ENCODE data around the gene ARHGEF25. TPM values are rescaled to one million over a fixed set of nuclear protein-coding genes. Genes with fewer than 3 reads are reported as not detected.
A peak's percentile ranks its signal among the peaks of the same experiment; 100 is the strongest.
"Not testable (repeated sequence)": the region's sequence is repeated elsewhere in the genome, so short reads cannot be mapped to it uniquely, and the experiment has no call there.

Gene ARHGEF25
- polyA plus RNA-seq, 2 donors = 18.4 to 20.8 TPM

DNA sequence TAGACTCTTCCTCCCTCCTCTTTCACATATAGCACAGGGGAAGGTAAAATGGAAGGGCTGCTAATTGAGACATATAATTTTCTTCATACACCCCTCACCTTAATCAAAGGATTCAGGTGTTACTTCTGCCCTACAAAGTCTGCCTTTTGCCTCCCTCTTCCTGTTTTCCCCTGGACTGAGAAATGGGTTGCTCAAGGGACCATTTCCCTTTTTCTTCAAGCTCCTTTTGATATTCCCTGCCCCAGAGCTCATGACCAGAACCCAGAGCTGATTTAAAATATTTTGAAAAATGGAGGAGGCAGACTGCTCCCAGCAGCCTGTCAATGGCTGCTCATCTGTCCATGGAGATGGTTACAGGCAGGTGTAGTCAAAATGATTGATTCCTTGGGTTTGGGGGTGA is 26.5 kb upstream of the ARHGEF25 start:
- H3K27ac ChIP-seq (ENCODE audit: low read depth in 2 of 2, low read length in 1 of 2) = no peak overlapping the region
- no peaks in the 10 kb centered on the region for H3K36me3 ChIP-seq (ENCODE audit: control insufficient read depth in 2 of 2, insufficient read depth in 2 of 2, low read length in 1 of 2)
- no peaks in the 10 kb centered on the region for H3K4me1 ChIP-seq (ENCODE audit: control insufficient read depth in 2 of 2, insufficient read depth in 2 of 2, low read length in 1 of 2)
- peaks cover 0 to 2% of the 10 kb centered on the region in 2 donors for H3K27me3 ChIP-seq (ENCODE audit: control insufficient read depth in 1 of 2, insufficient read depth in 2 of 2, low read length in 2 of 2)
- no peak overlapping the region for H3K4me3 ChIP-seq (ENCODE audit: low read depth in 1 of 2, low read length in 2 of 2)
- H3K9me3 ChIP-seq (ENCODE audit: control insufficient read depth in 2 of 2, insufficient read depth in 1 of 2, low read depth in 1 of 2, low read length in 1 of 2) = no peaks in the 10 kb centered on the region

DNA sequence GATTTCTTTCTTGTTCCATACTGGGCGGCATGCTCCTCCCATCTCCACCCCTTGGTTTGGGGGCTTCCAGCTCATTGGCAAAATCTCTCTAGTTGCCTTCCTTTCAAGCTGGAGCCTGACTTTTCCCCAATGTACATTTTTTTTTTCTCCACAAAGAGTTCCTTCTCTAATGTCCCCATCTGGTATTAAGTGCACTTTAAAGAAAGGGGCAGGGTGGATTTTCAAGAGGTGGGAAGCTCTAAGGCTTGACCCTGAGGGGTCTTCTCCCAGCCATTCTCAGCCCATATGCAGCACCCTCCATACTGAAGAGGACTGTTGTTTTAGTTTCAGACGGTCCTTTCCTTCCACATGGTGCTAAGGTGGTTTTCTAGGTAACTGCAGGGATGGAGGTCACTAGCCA is 26.1 kb upstream of the ARHGEF25 start:
- peaks cover 0 to 2% of the 10 kb centered on the region in 2 donors for H3K27me3 ChIP-seq (ENCODE audit: control insufficient read depth in 1 of 2, insufficient read depth in 2 of 2, low read length in 2 of 2)
- no peak overlapping the region for H3K4me3 ChIP-seq (ENCODE audit: low read depth in 1 of 2, low read length in 2 of 2)
- H3K36me3 ChIP-seq (ENCODE audit: control insufficient read depth in 2 of 2, insufficient read depth in 2 of 2, low read length in 1 of 2) = no peaks in the 10 kb centered on the region
- H3K27ac ChIP-seq (ENCODE audit: low read depth in 2 of 2, low read length in 1 of 2) = no peak overlapping the region
- no peaks in the 10 kb centered on the region for H3K9me3 ChIP-seq (ENCODE audit: control insufficient read depth in 2 of 2, insufficient read depth in 1 of 2, low read depth in 1 of 2, low read length in 1 of 2)
- no peaks in the 10 kb centered on the region for H3K4me1 ChIP-seq (ENCODE audit: control insufficient read depth in 2 of 2, insufficient read depth in 2 of 2, low read length in 1 of 2)
- WGBS, 2 donors = 69 to 86% methylated on average over 2 of the region's 2 CpGs

DNA sequence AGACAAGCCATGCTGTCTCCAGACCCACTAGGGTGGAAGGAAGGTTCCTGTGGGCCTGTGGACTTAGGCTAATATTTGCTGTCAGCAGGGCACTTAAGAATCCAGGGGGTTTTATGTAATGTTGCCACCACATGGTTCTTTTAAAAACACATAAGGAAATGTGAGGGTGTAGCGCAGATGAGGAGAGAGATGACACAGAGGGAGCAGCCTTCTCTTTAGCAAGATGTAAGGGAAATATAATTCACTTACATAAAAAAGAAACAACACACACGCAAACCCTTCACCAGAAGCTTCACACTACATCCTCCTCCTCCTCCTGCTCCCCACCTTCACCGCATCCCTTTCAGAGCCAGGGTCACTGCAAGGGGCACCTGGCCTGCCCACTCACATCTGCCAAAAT is 25.1 kb upstream of the ARHGEF25 start:
- 91 to 97% methylated on average over 3 of the region's 3 CpGs for WGBS, 2 donors
- no peaks in the 10 kb centered on the region for H3K36me3 ChIP-seq (ENCODE audit: control insufficient read depth in 2 of 2, insufficient read depth in 2 of 2, low read length in 1 of 2)
- no peaks in the 10 kb centered on the region for H3K4me1 ChIP-seq (ENCODE audit: control insufficient read depth in 2 of 2, insufficient read depth in 2 of 2, low read length in 1 of 2)
- H3K9me3 ChIP-seq (ENCODE audit: control insufficient read depth in 2 of 2, insufficient read depth in 1 of 2, low read depth in 1 of 2, low read length in 1 of 2) = no peaks in the 10 kb centered on the region
- H3K27me3 ChIP-seq (ENCODE audit: control insufficient read depth in 1 of 2, insufficient read depth in 2 of 2, low read length in 2 of 2) = peaks cover 0 to 2% of the 10 kb centered on the region in 2 donors
- H3K27ac ChIP-seq (ENCODE audit: low read depth in 2 of 2, low read length in 1 of 2) = no peak overlapping the region
- no peak overlapping the region for H3K4me3 ChIP-seq (ENCODE audit: low read depth in 1 of 2, low read length in 2 of 2)

- Histone ChIP-seq H3K9me3 (ENCODE audit: control insufficient read depth in 2 of 2, insufficient read depth in 1 of 2, low read depth in 1 of 2, low read length in 1 of 2) (no peaks in the 10 kb centered on the region), H3K36me3 (ENCODE audit: control insufficient read depth in 2 of 2, insufficient read depth in 2 of 2, low read length in 1 of 2) (no peaks in the 10 kb centered on the region), H3K4me3 (ENCODE audit: low read depth in 1 of 2, low read length in 2 of 2) (no peak overlapping the region), H3K27me3 (ENCODE audit: control insufficient read depth in 1 of 2, insufficient read depth in 2 of 2, low read length in 2 of 2) (peaks cover 0 to 2% of the 10 kb centered on the region in 2 donors), H3K27ac (ENCODE audit: low read depth in 2 of 2, low read length in 1 of 2) (no peak overlapping the region), H3K4me1 (ENCODE audit: control insufficient read depth in 2 of 2, insufficient read depth in 2 of 2, low read length in 1 of 2) (no peaks in the 10 kb centered on the region)
- 91% methylated on average over 3 of the region's 3 CpGs for WGBS, 2 donors
Measured at GRCh38 chr12:57586832-57587429, 24.3 kb upstream of the ARHGEF25 start.

- not testable (repeated sequence) for H3K27ac ChIP-seq (ENCODE audit: low read depth in 2 of 2, low read length in 1 of 2); H3K4me3 ChIP-seq (ENCODE audit: low read depth in 1 of 2, low read length in 2 of 2); H3K4me1 ChIP-seq (ENCODE audit: control insufficient read depth in 2 of 2, insufficient read depth in 2 of 2, low read length in 1 of 2); H3K27me3 ChIP-seq (ENCODE audit: control insufficient read depth in 1 of 2, insufficient read depth in 2 of 2, low read length in 2 of 2); H3K36me3 ChIP-seq (ENCODE audit: control insufficient read depth in 2 of 2, insufficient read depth in 2 of 2, low read length in 1 of 2); H3K9me3 ChIP-seq (ENCODE audit: control insufficient read depth in 2 of 2, insufficient read depth in 1 of 2, low read depth in 1 of 2, low read length in 1 of 2)
- WGBS, 2 donors = 88 to 89% methylated on average over 15 of the region's 15 CpGs
Measured at GRCh38 chr12:57588951-57589610, 22.2 kb upstream of the ARHGEF25 start.

DNA sequence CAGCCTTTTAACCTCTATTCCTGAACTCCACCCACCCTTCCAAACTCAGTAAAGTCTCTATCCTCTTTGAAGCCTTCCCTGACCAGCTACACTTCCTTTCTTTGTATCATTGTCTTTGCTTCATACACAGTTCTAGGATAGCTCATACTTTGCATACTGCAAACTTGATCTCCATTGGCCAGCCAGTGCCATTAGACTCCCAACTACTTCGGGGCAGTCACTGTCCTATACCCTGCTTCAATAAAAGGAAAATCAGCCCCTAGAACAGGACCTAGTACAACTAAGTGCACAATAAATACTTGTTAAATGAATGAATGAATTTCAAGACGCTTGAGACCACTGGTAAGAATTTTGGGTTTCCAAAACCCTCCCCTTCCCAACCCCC is 20.8 kb upstream of the ARHGEF25 start:
- Histone ChIP-seq H3K27me3 (ENCODE audit: control insufficient read depth in 1 of 2, insufficient read depth in 2 of 2, low read length in 2 of 2) (peaks cover 0 to 2% of the 10 kb centered on the region in 2 donors), H3K4me1 (ENCODE audit: control insufficient read depth in 2 of 2, insufficient read depth in 2 of 2, low read length in 1 of 2) (no peaks in the 10 kb centered on the region), H3K4me3 (ENCODE audit: low read depth in 1 of 2, low read length in 2 of 2) (peak overlapping the region; percentile 85 to 93), H3K9me3 (ENCODE audit: control insufficient read depth in 2 of 2, insufficient read depth in 1 of 2, low read depth in 1 of 2, low read length in 1 of 2) (no peaks in the 10 kb centered on the region), H3K36me3 (ENCODE audit: control insufficient read depth in 2 of 2, insufficient read depth in 2 of 2, low read length in 1 of 2) (no peaks in the 10 kb centered on the region), H3K27ac (ENCODE audit: low read depth in 2 of 2, low read length in 1 of 2) (peak overlapping the region in 1 of 2 donors; percentile 81)
- WGBS, 2 donors = 16 to 17% methylated on average over 2 of the region's 2 CpGs

DNA sequence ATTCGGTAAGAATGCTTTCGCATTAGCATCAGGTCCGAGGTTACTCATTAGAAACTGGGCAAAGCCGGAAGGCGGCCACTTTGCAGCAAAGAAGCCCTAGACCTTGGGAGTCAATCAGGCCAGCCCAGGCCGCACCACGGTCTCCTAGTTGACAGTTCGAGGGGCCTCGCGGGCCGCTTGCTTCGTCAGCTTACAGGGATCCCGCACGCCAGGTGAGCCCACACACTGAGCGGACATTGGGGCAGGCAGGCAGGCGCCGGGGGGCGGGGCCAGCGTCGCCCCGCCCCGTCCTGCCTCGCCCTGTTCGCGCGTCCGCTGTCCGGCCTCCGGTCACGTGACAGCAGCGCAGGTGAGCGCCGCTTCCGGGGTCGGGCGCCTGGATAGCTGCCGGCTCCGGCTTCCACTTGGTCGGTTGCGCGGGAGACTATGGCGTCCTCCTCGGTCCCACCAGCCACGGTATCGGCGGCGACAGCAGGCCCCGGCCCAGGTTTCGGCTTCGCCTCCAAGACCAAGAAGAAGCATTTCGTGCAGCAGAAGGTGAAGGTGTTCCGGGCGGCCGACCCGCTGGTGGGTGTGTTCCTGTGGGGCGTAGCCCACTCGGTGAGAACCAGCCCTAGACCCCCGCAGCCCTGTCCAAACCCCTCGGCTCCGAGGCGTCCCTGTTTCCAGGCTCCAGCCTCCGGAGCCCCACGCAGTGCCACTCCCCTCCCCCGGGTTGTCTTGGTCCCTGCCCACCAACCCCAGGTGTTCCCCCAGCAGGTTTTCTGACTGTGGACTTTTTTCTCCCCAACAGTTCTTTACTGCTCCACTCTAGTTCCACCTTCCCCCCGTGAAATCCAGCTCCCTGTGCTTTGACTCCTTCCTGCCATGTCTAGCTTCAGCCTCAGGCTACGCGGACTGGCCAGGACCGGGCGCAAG is 20.1 kb upstream of the ARHGEF25 start, which contains the start of gene PIP4K2C:
PIP4K2C (plus strand) TSS at position 329 of the 918 bp plus-strand sequence; CDS start at position 427, 98 bp downstream.
- 0 to 1% methylated on average over 69 of the region's 69 CpGs for WGBS, 2 donors
- H3K4me3 ChIP-seq (ENCODE audit: low read depth in 1 of 2, low read length in 2 of 2) = peak within 1 kb of the TSS; percentile 85 to 93
- H3K4me1 ChIP-seq (ENCODE audit: control insufficient read depth in 2 of 2, insufficient read depth in 2 of 2, low read length in 1 of 2) = no peaks in the 10 kb centered on the region
- H3K27me3 ChIP-seq (ENCODE audit: control insufficient read depth in 1 of 2, insufficient read depth in 2 of 2, low read length in 2 of 2) = peaks cover 0 to 2% of the 10 kb centered on the region in 2 donors
- no peaks in the 10 kb centered on the region for H3K9me3 ChIP-seq (ENCODE audit: control insufficient read depth in 2 of 2, insufficient read depth in 1 of 2, low read depth in 1 of 2, low read length in 1 of 2)
- peak within 1 kb of the TSS; percentile 76 to 81 for H3K27ac ChIP-seq (ENCODE audit: low read depth in 2 of 2, low read length in 1 of 2)
- H3K36me3 ChIP-seq (ENCODE audit: control insufficient read depth in 2 of 2, insufficient read depth in 2 of 2, low read length in 1 of 2) = peaks cover 0 to 6% of the 10 kb centered on the region in 2 donors

DNA sequence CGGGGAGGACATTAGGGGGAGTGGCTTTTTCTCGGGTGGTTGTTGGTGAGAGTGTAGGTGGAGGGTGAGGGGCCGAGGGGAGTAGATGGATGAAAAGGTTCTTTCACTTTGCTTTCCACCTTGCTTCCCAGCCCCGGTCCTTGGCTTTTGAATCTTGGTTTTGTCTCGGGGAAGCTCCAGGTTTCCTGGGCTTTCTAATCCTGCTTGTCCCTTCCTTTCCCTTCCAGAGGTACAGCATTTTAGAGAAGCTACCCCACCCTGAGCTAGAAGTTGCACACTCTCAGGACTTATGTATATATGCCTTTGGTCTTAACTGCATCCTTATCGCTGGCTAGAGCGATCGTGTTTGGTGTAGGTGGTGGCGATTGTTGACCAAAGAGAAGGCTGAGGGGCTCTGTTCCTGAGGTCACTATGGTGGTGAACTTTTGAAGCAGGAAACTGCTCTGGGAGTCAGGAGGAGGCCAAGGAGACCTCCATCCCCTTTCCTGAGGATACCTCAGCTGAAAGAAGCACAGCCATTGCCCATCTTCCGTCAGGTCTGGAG is 19.4 kb upstream of the ARHGEF25 start:
- no peaks in the 10 kb centered on the region for H3K4me1 ChIP-seq (ENCODE audit: control insufficient read depth in 2 of 2, insufficient read depth in 2 of 2, low read length in 1 of 2)
- no peaks in the 10 kb centered on the region for H3K9me3 ChIP-seq (ENCODE audit: control insufficient read depth in 2 of 2, insufficient read depth in 1 of 2, low read depth in 1 of 2, low read length in 1 of 2)
- H3K27ac ChIP-seq (ENCODE audit: low read depth in 2 of 2, low read length in 1 of 2) = peak overlapping the region in 1 of 2 donors; percentile 81
- 35 to 41% methylated on average over 10 of the region's 10 CpGs for WGBS, 2 donors
- peaks cover 0 to 6% of the 10 kb centered on the region in 2 donors for H3K36me3 ChIP-seq (ENCODE audit: control insufficient read depth in 2 of 2, insufficient read depth in 2 of 2, low read length in 1 of 2)
- H3K4me3 ChIP-seq (ENCODE audit: low read depth in 1 of 2, low read length in 2 of 2) = peak overlapping the region; percentile 85 to 93
- peaks cover 0 to 2% of the 10 kb centered on the region in 2 donors for H3K27me3 ChIP-seq (ENCODE audit: control insufficient read depth in 1 of 2, insufficient read depth in 2 of 2, low read length in 2 of 2)

- H3K9me3 ChIP-seq (ENCODE audit: control insufficient read depth in 2 of 2, insufficient read depth in 1 of 2, low read depth in 1 of 2, low read length in 1 of 2) = no peaks in the 10 kb centered on the region
- peaks cover 0 to 6% of the 10 kb centered on the region in 2 donors for H3K36me3 ChIP-seq (ENCODE audit: control insufficient read depth in 2 of 2, insufficient read depth in 2 of 2, low read length in 1 of 2)
- H3K4me1 ChIP-seq (ENCODE audit: control insufficient read depth in 2 of 2, insufficient read depth in 2 of 2, low read length in 1 of 2) = no peaks in the 10 kb centered on the region
- 69 to 73% methylated on average over 2 of the region's 2 CpGs for WGBS, 2 donors
- no peak overlapping the region for H3K27ac ChIP-seq (ENCODE audit: low read depth in 2 of 2, low read length in 1 of 2)
- peaks cover 0 to 2% of the 10 kb centered on the region in 2 donors for H3K27me3 ChIP-seq (ENCODE audit: control insufficient read depth in 1 of 2, insufficient read depth in 2 of 2, low read length in 2 of 2)
- H3K4me3 ChIP-seq (ENCODE audit: low read depth in 1 of 2, low read length in 2 of 2) = no peak overlapping the region
Measured at GRCh38 chr12:57592551-57593165, 18.6 kb upstream of the ARHGEF25 start.

Data from esophagus (tissue), 2 donors.